ENCODE measurements around the gene DOCK11.
A peak's percentile ranks its signal among the peaks of the same experiment; 100 is the strongest.

DOCK11 gene

DNA sequence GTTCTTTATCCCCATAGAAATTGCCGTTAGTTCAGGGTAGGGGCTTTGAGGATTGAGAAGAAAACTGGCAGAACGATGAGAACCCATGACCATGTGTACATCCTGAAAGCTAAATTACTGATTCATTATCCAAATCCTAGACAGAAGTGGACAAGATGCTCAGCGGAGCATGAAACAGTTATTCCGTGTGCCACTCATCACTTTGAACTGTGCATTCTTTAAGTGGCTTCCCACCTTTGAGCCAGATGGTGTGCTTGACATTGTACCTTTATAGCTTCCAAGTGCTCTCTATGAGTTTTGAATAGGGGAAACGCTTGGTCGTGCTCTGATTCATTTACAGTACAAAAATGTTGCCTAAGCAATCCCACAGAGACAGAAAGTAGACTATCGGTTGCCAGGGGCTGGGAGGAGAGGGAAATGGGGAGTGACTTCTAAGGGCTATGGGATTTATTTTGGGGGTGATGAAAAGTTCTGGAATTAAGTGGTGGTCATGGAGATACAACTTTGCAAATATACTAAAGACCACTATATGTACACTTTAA lies 100.0 kb downstream of the DOCK11 start:
- no peak overlapping the region for H3K4me3 ChIP-seq (ENCODE audit: low read depth, low read length)
- TF ChIP-seq, protein P1, sequence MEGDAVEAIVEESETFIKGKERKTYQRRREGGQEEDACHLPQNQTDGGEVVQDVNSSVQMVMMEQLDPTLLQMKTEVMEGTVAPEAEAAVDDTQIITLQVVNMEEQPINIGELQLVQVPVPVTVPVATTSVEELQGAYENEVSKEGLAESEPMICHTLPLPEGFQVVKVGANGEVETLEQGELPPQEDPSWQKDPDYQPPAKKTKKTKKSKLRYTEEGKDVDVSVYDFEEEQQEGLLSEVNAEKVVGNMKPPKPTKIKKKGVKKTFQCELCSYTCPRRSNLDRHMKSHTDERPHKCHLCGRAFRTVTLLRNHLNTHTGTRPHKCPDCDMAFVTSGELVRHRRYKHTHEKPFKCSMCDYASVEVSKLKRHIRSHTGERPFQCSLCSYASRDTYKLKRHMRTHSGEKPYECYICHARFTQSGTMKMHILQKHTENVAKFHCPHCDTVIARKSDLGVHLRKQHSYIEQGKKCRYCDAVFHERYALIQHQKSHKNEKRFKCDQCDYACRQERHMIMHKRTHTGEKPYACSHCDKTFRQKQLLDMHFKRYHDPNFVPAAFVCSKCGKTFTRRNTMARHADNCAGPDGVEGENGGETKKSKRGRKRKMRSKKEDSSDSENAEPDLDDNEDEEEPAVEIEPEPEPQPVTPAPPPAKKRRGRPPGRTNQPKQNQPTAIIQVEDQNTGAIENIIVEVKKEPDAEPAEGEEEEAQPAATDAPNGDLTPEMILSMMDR (IDR thresholded peaks at IDR 0.05; ENCODE audit: insufficient read depth, low read depth, low read length, missing control alignments) = no peak
- DNase-seq (ENCODE audit: low read depth) = no peak

DNA sequence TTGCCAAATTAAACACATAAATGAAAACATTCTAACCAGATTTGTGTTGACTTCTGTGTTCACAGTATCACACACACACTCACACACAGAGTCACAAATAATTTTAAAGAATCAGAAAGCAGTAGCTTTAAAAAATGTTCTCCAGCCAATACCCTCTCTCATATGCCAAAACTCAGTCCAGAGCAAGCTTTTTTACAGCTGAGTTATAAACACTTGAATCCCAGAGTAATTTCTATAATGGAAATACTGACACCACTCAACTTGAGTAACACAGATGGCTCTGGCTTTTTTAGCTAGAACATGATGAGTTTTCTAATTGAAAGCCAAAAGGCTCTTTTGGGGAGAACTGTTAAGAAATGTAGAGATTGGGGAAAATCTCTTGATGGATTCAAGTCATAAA lies 100.8 kb downstream of the DOCK11 start:
- no peak for DNase-seq (ENCODE audit: low read depth)
- no peak overlapping the region for H3K4me3 ChIP-seq (ENCODE audit: low read depth, low read length)
- TF ChIP-seq, protein P1 (IDR thresholded peaks at IDR 0.05; ENCODE audit: insufficient read depth, low read depth, low read length, missing control alignments) = no peak

DNA sequence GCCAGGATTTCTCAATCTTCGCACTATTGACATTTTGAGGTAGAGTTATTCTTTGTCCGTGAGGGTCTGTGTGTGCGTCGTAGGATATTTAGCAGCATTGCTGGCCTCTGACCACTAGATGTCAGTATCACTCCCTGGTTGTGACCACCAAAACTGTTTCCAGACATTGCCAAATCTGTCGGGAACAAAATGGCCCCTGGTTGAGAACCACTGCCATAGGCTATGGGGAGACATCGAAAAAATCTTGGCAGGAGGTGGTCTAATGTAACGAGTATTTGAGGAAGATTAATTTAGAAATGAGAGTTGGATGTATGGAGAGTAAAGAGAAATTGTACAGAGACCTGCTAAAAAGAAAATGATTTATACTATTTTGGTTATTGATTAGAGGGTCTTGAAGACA lies 108.4 kb downstream of the DOCK11 start:
- peak; percentile 57 for DNase-seq (ENCODE audit: low read depth)
- H3K4me3 ChIP-seq (ENCODE audit: low read depth, low read length) = no peak overlapping the region
- TF ChIP-seq, protein P1 (IDR thresholded peaks at IDR 0.05; ENCODE audit: insufficient read depth, low read depth, low read length, missing control alignments) = peak; percentile 65

DNA sequence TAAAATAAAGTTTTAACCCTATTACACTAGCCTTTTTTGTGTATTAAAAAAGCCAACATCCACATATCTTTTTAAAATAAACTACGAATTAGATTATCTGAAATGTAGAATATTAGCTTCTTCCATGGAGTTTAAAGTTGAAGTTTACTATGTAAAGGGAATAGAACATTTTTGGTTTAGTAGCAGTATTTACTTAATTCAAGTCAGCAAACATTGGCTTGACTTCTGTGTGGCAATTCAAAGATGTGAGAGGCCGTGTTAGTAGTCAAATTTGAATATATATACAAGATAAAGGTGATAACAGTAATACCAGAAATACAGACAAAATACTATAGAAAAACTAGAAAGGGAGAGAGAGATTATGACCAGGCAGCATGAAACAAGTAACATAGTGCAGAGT lies 116.7 kb downstream of the DOCK11 start:
- no peak overlapping the region for H3K4me3 ChIP-seq (ENCODE audit: low read depth, low read length)
- TF ChIP-seq, protein P1 (IDR thresholded peaks at IDR 0.05; ENCODE audit: insufficient read depth, low read depth, low read length, missing control alignments) = no peak

DNA sequence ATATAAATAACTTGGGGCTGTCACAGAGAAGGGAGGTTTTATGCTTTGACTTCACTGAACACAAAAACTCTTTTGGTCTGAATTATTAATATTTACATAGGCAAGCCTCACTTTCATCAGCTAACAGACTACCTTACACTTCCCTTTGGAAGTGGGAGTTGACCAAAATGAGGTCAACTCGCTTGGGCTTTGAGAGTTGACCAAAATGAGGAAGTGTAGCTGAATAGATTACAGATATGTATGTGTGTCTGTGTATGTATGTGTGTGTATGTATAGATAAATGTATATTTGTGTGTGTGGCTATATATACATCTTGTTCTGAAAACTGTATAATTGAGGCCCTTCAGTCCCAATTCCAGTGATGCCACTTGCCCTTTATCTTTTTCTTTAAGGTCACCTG lies 118.5 kb downstream of the DOCK11 start:
- TF ChIP-seq, protein P1 (IDR thresholded peaks at IDR 0.05; ENCODE audit: insufficient read depth, low read depth, low read length, missing control alignments) = no peak
- H3K4me3 ChIP-seq (ENCODE audit: low read depth, low read length) = no peak overlapping the region
- peak; percentile 7 for DNase-seq (ENCODE audit: low read depth)

More for the DNA sequence above, 116.7 kb downstream of the DOCK11 start:
- no peak for DNase-seq (ENCODE audit: low read depth)

DNA sequence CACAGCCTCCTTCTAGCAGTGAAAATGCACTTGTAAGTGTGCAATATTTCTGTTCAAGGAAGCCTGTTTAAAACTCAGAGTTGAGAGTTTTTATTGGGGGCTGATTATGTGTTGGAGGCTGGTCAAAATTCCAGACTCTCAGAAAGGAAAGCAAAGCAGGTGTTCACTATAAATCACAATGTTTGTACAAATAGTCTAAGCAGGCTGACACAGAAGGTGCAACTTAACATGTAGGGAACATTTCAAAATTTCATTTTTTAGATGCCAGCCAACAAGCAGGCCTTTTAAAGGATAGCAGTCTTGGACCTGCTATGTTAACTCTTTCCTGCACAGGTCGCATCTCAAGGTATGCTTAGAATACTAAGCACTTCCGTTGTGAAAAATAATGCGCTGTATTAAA lies 119.5 kb downstream of the DOCK11 start:
- DNase-seq (ENCODE audit: low read depth) = no peak
- TF ChIP-seq, protein P1 (IDR thresholded peaks at IDR 0.05; ENCODE audit: insufficient read depth, low read depth, low read length, missing control alignments) = no peak
- no peak overlapping the region for H3K4me3 ChIP-seq (ENCODE audit: low read depth, low read length)

DNA sequence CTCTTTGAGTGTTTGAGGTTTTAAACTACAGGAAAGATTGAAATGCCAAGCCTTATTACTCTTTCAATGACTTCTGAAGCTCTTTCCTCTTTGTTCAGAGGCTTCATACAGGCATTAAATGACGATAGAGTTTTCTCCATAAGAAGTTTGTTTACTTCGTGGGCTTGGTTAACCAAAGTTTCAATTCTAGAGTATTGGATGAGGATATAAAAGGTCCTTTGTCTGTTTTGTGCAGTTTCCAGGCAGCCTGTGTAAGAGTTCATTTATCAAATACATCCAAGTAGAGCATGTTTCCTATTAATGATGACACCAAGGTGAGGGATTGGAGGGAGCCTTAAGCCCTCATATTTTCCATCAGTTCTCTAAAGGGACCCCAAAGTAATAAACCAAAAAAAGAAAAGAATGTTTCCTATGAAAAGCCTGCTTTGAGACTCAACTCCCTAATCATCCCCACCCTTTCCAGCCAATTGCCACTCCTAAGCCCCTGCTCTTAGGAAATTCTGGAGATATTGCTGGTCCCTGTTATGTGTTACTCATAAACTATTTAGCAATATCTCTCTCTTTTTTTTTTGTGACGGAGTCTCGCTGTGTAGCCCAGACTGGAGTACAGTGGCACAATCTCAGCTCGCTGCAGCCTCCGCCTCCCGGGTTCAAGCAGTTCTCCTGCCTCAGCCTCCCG lies 125.6 kb downstream of the DOCK11 start:
- TF ChIP-seq, protein P1 (IDR thresholded peaks at IDR 0.05; ENCODE audit: insufficient read depth, low read depth, low read length, missing control alignments) = no peak
- no peak overlapping the region for H3K4me3 ChIP-seq (ENCODE audit: low read depth, low read length)
- no peak for DNase-seq (ENCODE audit: low read depth)

All from GM12865 (cell line).